Esophagus muscularis mucosa (tissue), 4 donors: ENCODE measurements around the gene MS4A5. TPM values are rescaled to one million over a fixed set of nuclear protein-coding genes. Genes with fewer than 3 reads are reported as not detected.

ENCODE experiments used
- DNase-seq: peaks from one replicate; pipeline ENCODE4 v3.0.0-alpha.2; 2017; ENCODE audit errors: extremely low spot score
- H3K27ac ChIP-seq, 4 donors: fragments of 200-600 bp; sonication (generic); replicated peaks in 1 of 4; 1 replicate in 3 of 4; 2 replicates in 1 of 4; pipeline ENCODE4 v1.5.1; 2016 to 2019; ENCODE audit warnings: mild to moderate bottlenecking in 1 of 4
- H3K27me3 ChIP-seq, 4 donors: fragments of 200-600 bp; sonication (generic); one replicate each; pipeline versions ENCODE4 v1.5.1 to v1.6.0; 2016 to 2019
- H3K36me3 ChIP-seq, 4 donors: fragments of 200-600 bp; sonication (generic); one replicate each; pipeline ENCODE4 v1.5.1; 2016 to 2019
- H3K4me1 ChIP-seq, 4 donors: fragments of 200-600 bp; sonication (generic); one replicate each; pipeline ENCODE4 v1.5.1; 2016 to 2019
- H3K4me3 ChIP-seq, 4 donors: fragments of 200-600 bp; sonication (generic); 1 replicate in 2 of 4; 2 replicates in 2 of 4; pipeline ENCODE4 v1.5.1; 2016 to 2019; ENCODE audit warnings: mild to moderate bottlenecking in 4 of 4, moderate library complexity in 1 of 4
- H3K9me3 ChIP-seq, 4 donors: fragments of 200-600 bp; sonication (generic); 1 replicate in 3 of 4; 2 replicates in 1 of 4; pipeline ENCODE4 v1.5.1; 2016 to 2019
- EP300 ChIP-seq: sonication (generic); formaldehyde crosslinking; IDR thresholded peaks from one replicate; pipeline ENCODE4 v1.6.1; 2017; ENCODE audit warnings: antibody characterized with exemption
- POLR2A ChIP-seq: fragments of 450-650 bp; IDR thresholded peaks from one replicate; pipeline ENCODE4 v1.6.1; 2017; ENCODE audit warnings: antibody characterized with exemption, moderate library complexity, mild to moderate bottlenecking, low read depth
- POLR2AphosphoS5 ChIP-seq, 2 donors: sonication (generic); formaldehyde crosslinking; IDR thresholded peaks; one replicate each; pipeline ENCODE4 v1.6.1; 2017; ENCODE audit warnings: antibody characterized with exemption in 2 of 2
- WGBS: methylation state at CpG from one replicate; pipeline ENCODE4 v1.1.5; 2018; 5-methylcytosine and 5-hydroxymethylcytosine counted together
- intact Hi-C: fragments of 100-400 bp; cut with DNase I; formaldehyde crosslinking; loops from one replicate; pipeline ENCODE4 v1.15.1; 2023
- total RNA-seq, 4 donors: library from RNA; depleted of rRNA; stranded (reverse); fragments of >200 nt; gene quantifications; one replicate each; pipeline versions ENCODE4 v1.1.0 to v1.2.1, GENCODE V29; 2016
- TF ChIP-seq, protein P1 (sequence below), 3 experiments: fragments of 200-600 bp in 2 of 3; fragments of 450-650 bp in 1 of 3; sonication (generic) in 2 of 3; IDR thresholded peaks; one replicate each; pipeline ENCODE4 v1.5.1; 2017 to 2019; ENCODE audit warnings: antibody characterized with exemption in 3 of 3, mild to moderate bottlenecking in 2 of 3, moderate library complexity in 1 of 3

Gene MS4A5
- total RNA-seq, 4 donors from 2014 or later = not detected

DNA sequence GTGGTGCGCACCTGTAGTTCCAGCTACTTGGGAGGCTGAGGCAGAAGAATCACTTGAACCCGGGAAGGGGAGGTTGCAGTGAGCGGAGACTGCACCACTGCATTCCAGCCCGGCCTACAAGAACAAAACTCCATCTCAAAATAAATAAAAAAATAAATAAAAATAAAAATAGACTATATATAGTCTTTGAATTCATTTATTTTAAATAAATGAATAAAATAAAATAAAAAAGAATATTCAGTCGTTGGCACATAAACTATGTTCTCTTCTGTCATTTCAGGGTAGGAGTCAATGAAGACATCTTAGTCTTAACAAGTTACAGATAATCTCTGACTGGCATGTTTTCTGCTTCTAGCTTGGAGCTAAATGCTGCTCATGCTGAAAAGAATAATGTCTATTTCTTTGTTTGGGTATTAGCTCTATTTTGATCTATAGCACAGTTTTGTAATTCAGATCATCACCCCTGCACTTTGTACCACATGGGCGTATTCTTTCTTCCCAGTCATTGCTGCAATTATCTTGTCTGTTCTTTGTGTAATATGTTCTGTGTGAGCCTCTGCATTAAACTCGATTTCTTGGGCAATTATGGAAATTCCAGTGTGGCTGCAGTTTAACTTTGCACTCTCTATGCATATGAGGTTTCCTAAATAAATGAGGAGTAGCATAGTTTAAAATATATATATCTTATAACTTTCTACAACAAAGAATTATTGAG is 34.5 kb upstream of the MS4A5 start:
- H3K36me3 ChIP-seq = no peaks in the 10 kb centered on the region
- no peaks in the 10 kb centered on the region for H3K27me3 ChIP-seq
- H3K4me3 ChIP-seq = no peak overlapping the region
- TF ChIP-seq POLR2A (no peak), EP300 (no peak), POLR2AphosphoS5 (IDR thresholded peaks at IDR 0.05) (no peak)
- TF ChIP-seq, protein P1, sequence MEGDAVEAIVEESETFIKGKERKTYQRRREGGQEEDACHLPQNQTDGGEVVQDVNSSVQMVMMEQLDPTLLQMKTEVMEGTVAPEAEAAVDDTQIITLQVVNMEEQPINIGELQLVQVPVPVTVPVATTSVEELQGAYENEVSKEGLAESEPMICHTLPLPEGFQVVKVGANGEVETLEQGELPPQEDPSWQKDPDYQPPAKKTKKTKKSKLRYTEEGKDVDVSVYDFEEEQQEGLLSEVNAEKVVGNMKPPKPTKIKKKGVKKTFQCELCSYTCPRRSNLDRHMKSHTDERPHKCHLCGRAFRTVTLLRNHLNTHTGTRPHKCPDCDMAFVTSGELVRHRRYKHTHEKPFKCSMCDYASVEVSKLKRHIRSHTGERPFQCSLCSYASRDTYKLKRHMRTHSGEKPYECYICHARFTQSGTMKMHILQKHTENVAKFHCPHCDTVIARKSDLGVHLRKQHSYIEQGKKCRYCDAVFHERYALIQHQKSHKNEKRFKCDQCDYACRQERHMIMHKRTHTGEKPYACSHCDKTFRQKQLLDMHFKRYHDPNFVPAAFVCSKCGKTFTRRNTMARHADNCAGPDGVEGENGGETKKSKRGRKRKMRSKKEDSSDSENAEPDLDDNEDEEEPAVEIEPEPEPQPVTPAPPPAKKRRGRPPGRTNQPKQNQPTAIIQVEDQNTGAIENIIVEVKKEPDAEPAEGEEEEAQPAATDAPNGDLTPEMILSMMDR (IDR thresholded peaks at IDR 0.05) = no peak
- 82% methylated on average over 7 of the region's 7 CpGs for WGBS
- intact Hi-C loops = no loop called here
- no peak for DNase-seq
- H3K9me3 ChIP-seq = no peaks in the 10 kb centered on the region
- H3K27ac ChIP-seq = no peak overlapping the region
- H3K4me1 ChIP-seq = no peaks in the 10 kb centered on the region

DNA sequence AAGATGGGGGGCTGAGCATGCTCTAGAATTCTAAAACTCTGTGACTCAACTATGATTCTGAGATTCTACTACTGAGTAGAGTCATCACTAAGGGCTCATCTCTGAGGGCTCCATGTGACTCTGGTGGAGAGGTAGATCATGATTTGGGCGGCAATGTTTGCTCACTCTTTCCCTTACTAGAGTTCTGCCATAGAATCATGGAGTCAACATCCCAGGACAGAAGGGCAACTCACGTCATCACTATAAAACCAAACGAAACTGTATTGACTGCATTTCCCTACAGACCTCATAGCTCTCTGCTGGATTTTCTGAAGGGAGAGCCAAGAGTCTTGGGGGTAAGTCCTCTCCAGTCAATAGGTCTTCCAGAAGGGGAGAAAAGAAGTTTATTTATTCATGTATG is 33.0 kb upstream of the MS4A5 start, which contains the start of gene MS4A14:
Gene MS4A14, plus strand, starts transcription at position 78 of the 400 bp plus-strand sequence. Its CDS starts 120 bp downstream, at position 198.
- TF ChIP-seq EP300 (no peak), POLR2AphosphoS5 (IDR thresholded peaks at IDR 0.05) (no peak), POLR2A (no peak)
- TF ChIP-seq, protein P1 (IDR thresholded peaks at IDR 0.05) = no peak
- H3K27me3 ChIP-seq = no peaks in the 10 kb centered on the region
- H3K27ac ChIP-seq = peak within 1 kb of the TSS in 1 of 4 donors; percentile 5
- H3K9me3 ChIP-seq = no peaks in the 10 kb centered on the region
- intact Hi-C loops = no loop called here
- H3K4me3 ChIP-seq = no peak within 1 kb of the TSS
- DNase-seq = no peak
- 68% methylated on average over 3 of the region's 3 CpGs for WGBS
- no peaks in the 10 kb centered on the region for H3K4me1 ChIP-seq
- no peaks in the 10 kb centered on the region for H3K36me3 ChIP-seq

DNA sequence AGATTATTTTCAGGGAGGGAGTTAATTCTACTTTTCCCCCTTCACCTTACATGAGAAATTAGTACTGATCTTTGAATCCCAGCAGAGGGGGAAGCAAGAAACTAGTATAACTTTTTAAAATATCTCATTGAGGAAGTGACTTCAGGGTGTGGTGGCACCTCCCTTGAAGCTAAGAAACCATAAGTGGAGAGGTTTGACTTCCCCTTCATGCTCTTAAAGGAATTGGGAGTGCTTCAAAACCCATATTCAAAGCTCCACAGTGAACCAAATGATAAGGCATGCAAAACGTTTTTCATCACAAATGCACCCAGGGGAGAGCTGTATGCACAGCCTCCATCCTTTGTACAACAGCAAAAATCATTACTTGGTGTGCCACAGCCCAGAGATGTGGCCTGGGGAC is 32.6 kb upstream of the MS4A5 start:
- no peaks in the 10 kb centered on the region for H3K36me3 ChIP-seq
- H3K27me3 ChIP-seq = no peaks in the 10 kb centered on the region
- H3K4me3 ChIP-seq = no peak overlapping the region
- intact Hi-C loops = no loop called here
- DNase-seq = no peak
- WGBS = 0% methylated on average over 1 of the region's 1 CpG
- H3K27ac ChIP-seq = no peak overlapping the region
- no peak for TF ChIP-seq EP300
- TF ChIP-seq, protein P1 (IDR thresholded peaks at IDR 0.05) = no peak
- H3K9me3 ChIP-seq = no peaks in the 10 kb centered on the region
- H3K4me1 ChIP-seq = no peaks in the 10 kb centered on the region

DNA sequence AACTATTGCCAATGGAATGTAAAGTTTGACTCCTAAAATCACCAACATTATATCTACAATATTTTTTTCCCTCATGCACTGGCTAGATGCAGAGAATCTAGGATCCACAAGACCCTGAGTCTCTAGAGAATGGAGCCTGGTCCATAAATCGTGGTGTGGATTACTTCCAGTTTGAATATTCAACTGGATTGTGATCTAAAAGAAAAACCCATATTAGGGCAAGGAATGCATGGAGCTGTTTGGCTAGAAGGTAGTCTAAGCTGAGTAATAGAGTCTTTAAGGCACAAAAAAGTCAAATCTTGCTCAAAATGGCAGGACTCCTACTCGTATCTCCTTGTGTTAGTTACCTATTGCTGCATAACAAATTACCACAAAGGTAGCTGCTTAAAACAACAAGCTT is 9.4 kb upstream of the MS4A5 start:
- no peak overlapping the region for H3K27ac ChIP-seq
- intact Hi-C loops = no loop called here
- no peak for TF ChIP-seq POLR2AphosphoS5 (IDR thresholded peaks at IDR 0.05)
- TF ChIP-seq, protein P1 (IDR thresholded peaks at IDR 0.05) = no peak
- no peak for TF ChIP-seq POLR2A
- TF ChIP-seq EP300 = no peak

DNA sequence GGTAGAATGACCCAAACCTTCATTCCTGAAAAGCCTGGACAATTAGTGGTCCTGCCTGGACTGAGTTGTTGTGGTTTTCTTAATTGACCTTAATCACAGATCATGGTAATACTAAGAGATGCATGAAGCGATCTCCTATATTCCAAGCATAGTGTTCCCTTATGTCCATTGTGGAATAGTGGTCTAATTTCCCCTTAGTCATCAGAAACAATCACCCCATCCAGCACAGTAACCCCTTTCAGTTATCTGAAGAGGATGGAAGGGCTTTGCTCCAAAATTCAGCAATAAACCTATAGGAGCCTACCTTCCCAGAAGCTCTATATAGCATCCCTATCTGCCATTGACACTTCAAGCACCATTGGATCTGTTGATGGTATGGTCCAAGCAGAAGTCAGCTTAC is 6.8 kb upstream of the MS4A5 start:
- TF ChIP-seq POLR2A (no peak), EP300 (no peak), POLR2AphosphoS5 (IDR thresholded peaks at IDR 0.05) (no peak)
- TF ChIP-seq, protein P1 (IDR thresholded peaks at IDR 0.05) = no peak

More for the DNA sequence above, 9.4 kb upstream of the MS4A5 start:
- no peak for DNase-seq
- H3K4me1 ChIP-seq = no peaks in the 10 kb centered on the region
- H3K9me3 ChIP-seq = peaks cover 0 to 12% (median 5%) of the 10 kb centered on the region in 4 donors
- H3K36me3 ChIP-seq = no peaks in the 10 kb centered on the region
- 29% methylated on average over 2 of the region's 2 CpGs for WGBS
- H3K4me3 ChIP-seq = no peak overlapping the region
- no peaks in the 10 kb centered on the region for H3K27me3 ChIP-seq

More for the DNA sequence above, 6.8 kb upstream of the MS4A5 start:
- intact Hi-C loops = no loop called here
- Histone ChIP-seq H3K27me3 (no peaks in the 10 kb centered on the region), H3K4me3 (no peak overlapping the region), H3K4me1 (no peaks in the 10 kb centered on the region), H3K36me3 (no peaks in the 10 kb centered on the region), H3K9me3 (peaks cover 0 to 12% (median 5%) of the 10 kb centered on the region in 4 donors), H3K27ac (no peak overlapping the region)
- no peak for DNase-seq
- 100% methylated on average over 1 of the region's 1 CpG for WGBS
